ENCODE data around the gene TMEM269.

The TMEM269 gene

DNA sequence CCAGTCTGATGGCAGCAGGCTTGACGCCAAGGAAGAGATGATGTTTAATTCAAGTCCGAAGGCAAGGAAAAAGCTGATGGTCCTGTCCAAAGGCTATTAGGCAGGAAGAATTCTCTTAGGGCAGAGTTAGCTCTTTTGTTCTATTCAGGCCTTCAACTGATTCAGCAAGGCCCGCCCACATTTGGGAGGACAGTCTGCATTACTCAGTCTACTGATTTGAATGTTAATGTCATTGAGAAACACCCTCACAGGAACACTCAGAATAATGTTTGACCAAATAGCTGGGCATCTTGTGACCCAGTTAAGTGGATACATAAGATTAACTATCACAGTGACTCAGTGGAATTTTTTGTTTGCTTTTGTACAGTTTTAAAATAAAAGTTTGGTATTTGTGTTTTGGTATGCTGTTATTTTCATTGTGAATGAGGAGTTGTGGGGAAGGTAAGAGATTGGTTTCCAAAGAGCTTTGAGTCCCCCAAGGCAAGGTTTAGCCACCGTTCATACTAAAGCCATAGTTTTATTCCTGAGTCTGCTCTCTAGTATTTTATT, 59.9 kb downstream of the TMEM269 start:
- Histone ChIP-seq H3K4me1 (ENCODE audit: low read length) (peaks cover 15% of the 10 kb centered on the region; the same call in 1 of the 2 replicates), H3K27ac (ENCODE audit: low read length) (no peak overlapping the region), H3K9me2 (replicated peaks; ENCODE audit: insufficient read depth, low read length) (no peaks in the 10 kb centered on the region), H3F3A (ENCODE audit: insufficient read depth, low read length) (no peaks in the 10 kb centered on the region), H3K27me3 (replicated peaks; ENCODE audit: insufficient read depth, low read length) (no peaks in the 10 kb centered on the region), H2AFZ (ENCODE audit: low read length) (no peak overlapping the region), H3K79me2 (ENCODE audit: low read length) (peaks cover 17% of the 10 kb centered on the region), H3K4me3 (ENCODE audit: low read length) (no peak overlapping the region), H4K20me1 (ENCODE audit: insufficient read depth, low read length) (no peaks in the 10 kb centered on the region), H3K9ac (ENCODE audit: low read length) (no peak overlapping the region), H3K36me3 (replicated peaks; ENCODE audit: insufficient read depth, low read length) (no peaks in the 10 kb centered on the region), H3K4me2 (ENCODE audit: low read depth, low read length) (no peak overlapping the region), H3K9me3 (replicated peaks; ENCODE audit: insufficient read depth, low read length) (no peaks in the 10 kb centered on the region)
- TF ChIP-seq, protein P1, sequence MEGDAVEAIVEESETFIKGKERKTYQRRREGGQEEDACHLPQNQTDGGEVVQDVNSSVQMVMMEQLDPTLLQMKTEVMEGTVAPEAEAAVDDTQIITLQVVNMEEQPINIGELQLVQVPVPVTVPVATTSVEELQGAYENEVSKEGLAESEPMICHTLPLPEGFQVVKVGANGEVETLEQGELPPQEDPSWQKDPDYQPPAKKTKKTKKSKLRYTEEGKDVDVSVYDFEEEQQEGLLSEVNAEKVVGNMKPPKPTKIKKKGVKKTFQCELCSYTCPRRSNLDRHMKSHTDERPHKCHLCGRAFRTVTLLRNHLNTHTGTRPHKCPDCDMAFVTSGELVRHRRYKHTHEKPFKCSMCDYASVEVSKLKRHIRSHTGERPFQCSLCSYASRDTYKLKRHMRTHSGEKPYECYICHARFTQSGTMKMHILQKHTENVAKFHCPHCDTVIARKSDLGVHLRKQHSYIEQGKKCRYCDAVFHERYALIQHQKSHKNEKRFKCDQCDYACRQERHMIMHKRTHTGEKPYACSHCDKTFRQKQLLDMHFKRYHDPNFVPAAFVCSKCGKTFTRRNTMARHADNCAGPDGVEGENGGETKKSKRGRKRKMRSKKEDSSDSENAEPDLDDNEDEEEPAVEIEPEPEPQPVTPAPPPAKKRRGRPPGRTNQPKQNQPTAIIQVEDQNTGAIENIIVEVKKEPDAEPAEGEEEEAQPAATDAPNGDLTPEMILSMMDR (IDR thresholded peaks at IDR 0.05; ENCODE audit: low read length): no peak
- TF ChIP-seq EZH2phosphoT487 (IDR thresholded peaks at IDR 0.05; ENCODE audit: low read length) (no peak), EZH2 (optimal IDR thresholded peaks at IDR 0.05; ENCODE audit: low read depth, low read length) (no peak)
- DNase-seq: no peak

DNA sequence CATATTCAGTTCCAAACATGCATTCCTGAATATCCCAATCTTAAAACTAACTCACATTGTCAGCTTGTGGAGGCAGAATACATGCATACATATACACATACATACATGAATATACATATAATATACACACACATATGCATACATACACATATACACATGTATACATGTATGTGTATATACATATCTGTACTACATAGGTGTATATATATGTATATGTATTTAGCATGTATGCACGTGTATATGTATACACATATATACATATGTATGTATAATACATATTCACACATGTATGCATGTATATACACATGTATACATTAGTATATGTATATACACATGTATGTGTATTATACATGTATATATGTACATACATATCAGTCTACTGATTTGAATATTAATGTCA, 60.4 kb downstream of the TMEM269 start:
- no peak for DNase-seq
- H3K4me2 ChIP-seq (ENCODE audit: low read depth, low read length): no peak overlapping the region
- H3K9ac ChIP-seq (ENCODE audit: low read length): no peak overlapping the region
- peaks cover 15% of the 10 kb centered on the region; the same call in 1 of the 2 replicates for H3K4me1 ChIP-seq (ENCODE audit: low read length)
- TF ChIP-seq EZH2 (optimal IDR thresholded peaks at IDR 0.05; ENCODE audit: low read depth, low read length): no peak
- no peak overlapping the region for H3K27ac ChIP-seq (ENCODE audit: low read length)
- H3K4me3 ChIP-seq (ENCODE audit: low read length): no peak overlapping the region
- H3K9me3 ChIP-seq (replicated peaks; ENCODE audit: insufficient read depth, low read length): no peaks in the 10 kb centered on the region
- peaks cover 17% of the 10 kb centered on the region for H3K79me2 ChIP-seq (ENCODE audit: low read length)
- H4K20me1 ChIP-seq (ENCODE audit: insufficient read depth, low read length): no peaks in the 10 kb centered on the region
- H3K36me3 ChIP-seq (replicated peaks; ENCODE audit: insufficient read depth, low read length): no peaks in the 10 kb centered on the region
- no peaks in the 10 kb centered on the region for H3K9me2 ChIP-seq (replicated peaks; ENCODE audit: insufficient read depth, low read length)
- H3F3A ChIP-seq (ENCODE audit: insufficient read depth, low read length): no peaks in the 10 kb centered on the region
- H2AFZ ChIP-seq (ENCODE audit: low read length): no peak overlapping the region
- H3K27me3 ChIP-seq (replicated peaks; ENCODE audit: insufficient read depth, low read length): no peaks in the 10 kb centered on the region

DNA sequence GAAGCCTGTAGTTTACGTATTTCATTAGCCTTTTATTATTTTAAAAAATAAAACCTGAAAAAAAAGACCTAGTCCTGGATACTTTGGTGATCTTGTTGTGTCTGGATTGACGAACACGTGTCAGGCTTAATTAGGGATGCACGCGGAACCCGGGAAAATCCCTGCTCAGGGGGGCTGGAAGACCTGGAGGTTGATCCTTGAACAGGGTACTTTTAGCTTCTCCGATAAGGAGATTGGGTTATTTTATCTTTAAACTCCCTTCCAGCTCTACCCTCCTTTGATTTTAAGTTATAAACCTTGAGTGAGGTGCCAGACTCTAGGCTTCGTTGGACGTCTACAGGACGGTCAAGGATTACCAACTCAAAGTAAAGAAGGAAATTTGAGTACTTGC, 61.1 kb downstream of the TMEM269 start:
- peak overlapping the region; percentile 90 for H3K4me2 ChIP-seq (ENCODE audit: low read depth, low read length)
- TF ChIP-seq EZH2 (optimal IDR thresholded peaks at IDR 0.05; ENCODE audit: low read depth, low read length): no peak
- TF ChIP-seq, protein P1 (IDR thresholded peaks at IDR 0.05; ENCODE audit: low read length): no peak
- TF ChIP-seq EZH2phosphoT487 (IDR thresholded peaks at IDR 0.05; ENCODE audit: low read length): no peak
- no peaks in the 10 kb centered on the region for H3K27me3 ChIP-seq (replicated peaks; ENCODE audit: insufficient read depth, low read length)
- peaks cover 17% of the 10 kb centered on the region for H3K79me2 ChIP-seq (ENCODE audit: low read length)
- no peak for DNase-seq
- H3K4me1 ChIP-seq (ENCODE audit: low read length): peaks cover 15% of the 10 kb centered on the region; the same call in 1 of the 2 replicates
- no peaks in the 10 kb centered on the region for H3K36me3 ChIP-seq (replicated peaks; ENCODE audit: insufficient read depth, low read length)
- peak overlapping the region; percentile 99 for H3K4me3 ChIP-seq (ENCODE audit: low read length)
- peak overlapping the region; percentile 92 for H2AFZ ChIP-seq (ENCODE audit: low read length)
- H3F3A ChIP-seq (ENCODE audit: insufficient read depth, low read length): no peaks in the 10 kb centered on the region
- H4K20me1 ChIP-seq (ENCODE audit: insufficient read depth, low read length): no peaks in the 10 kb centered on the region
- H3K9ac ChIP-seq (ENCODE audit: low read length): peak overlapping the region; percentile 11; the same call in 1 of the 2 replicates
- no peaks in the 10 kb centered on the region for H3K9me3 ChIP-seq (replicated peaks; ENCODE audit: insufficient read depth, low read length)
- H3K27ac ChIP-seq (ENCODE audit: low read length): no peak overlapping the region
- H3K9me2 ChIP-seq (replicated peaks; ENCODE audit: insufficient read depth, low read length): no peaks in the 10 kb centered on the region

All from MM.1S (cell line).